ELR (cell line): ENCODE results near the gene OR11H1.
"Not testable (repeated sequence)": the region's sequence is repeated elsewhere in the genome, so short reads cannot be mapped to it uniquely, and the experiment has no call there.

ENCODE experiments used
- DNase-seq: peaks from one replicate; pipeline ENCODE4 v3.0.0-alpha.2; 2015; ENCODE audit warnings: low read depth

The OR11H1 gene, protein sequence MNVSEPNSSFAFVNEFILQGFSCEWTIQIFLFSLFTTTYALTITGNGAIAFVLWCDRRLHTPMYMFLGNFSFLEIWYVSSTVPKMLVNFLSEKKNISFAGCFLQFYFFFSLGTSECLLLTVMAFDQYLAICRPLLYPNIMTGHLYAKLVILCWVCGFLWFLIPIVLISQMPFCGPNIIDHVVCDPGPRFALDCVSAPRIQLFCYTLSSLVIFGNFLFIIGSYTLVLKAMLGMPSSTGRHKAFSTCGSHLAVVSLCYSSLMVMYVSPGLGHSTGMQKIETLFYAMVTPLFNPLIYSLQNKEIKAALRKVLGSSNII

GRCh38 chr22:15527892-15528291 is at the start of gene OR11H1:
TSS of gene OR11H1 (plus strand) at chr22:15528192. CDS start at chr22:15528192, 0 bp downstream.
- DNase-seq: not testable (repeated sequence)

GRCh38 chr22:15509967-15510366 is 18.0 kb upstream of the OR11H1 start:
- not testable (repeated sequence) for DNase-seq

DNA sequence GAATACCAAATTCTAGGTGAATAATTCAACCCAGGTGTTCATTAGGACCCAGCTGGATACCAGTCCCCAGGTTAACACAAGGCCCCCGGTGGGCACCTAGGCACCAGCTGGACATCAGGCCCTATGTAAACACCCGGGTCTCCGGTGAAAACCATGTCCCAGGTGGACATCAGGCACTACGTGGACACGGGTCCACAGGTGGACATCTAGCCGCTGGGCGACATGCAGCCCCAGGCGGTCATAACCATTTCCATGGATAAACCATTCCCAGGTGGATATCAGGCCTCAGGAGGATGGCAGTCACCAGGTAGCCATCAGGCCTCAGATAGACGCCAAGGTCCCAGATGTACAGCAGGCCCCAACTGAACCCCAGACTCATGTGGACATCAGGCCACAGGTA is 12.1 kb upstream of the OR11H1 start:
- peak; percentile 0 for DNase-seq

GRCh38 chr22:15553767-15554166 is 25.8 kb downstream of the OR11H1 start:
- not testable (repeated sequence) for DNase-seq

DNA sequence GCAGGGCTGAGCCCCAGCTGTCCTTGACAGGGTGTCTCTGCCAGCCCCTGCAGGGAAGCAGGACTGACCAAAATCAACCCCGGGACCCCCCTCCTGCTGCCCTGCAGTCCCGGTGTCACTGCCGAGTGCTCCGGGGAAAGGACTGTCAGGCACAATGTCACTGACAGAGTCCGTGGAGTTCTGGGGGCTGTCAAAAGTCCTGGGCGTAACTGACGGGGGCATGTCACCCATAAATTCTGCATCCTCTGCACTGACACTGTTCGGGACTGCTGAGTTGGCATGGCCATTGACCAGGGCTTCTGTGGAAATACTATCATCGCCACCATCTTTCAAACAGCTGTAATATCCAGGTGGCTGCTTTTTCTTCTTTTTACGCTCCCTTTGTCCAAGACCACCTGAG is 35.5 kb downstream of the OR11H1 start:
- not testable (repeated sequence) for DNase-seq

- DNase-seq: not testable (repeated sequence)
These were observed 37.1 kb downstream of the OR11H1 start for GRCh38 chr22:15565063-15565462.
